Ishikawa (cell line): ENCODE data around the gene BRCA2.

Source experiments
- CEBPB ChIP-seq: IDR thresholded peaks from 2 replicates; pipeline ENCODE4 v1.6.1; 2012
- CREB1 ChIP-seq: IDR thresholded peaks from 2 replicates; pipeline ENCODE4 v1.6.1; 2012; ENCODE audit warnings: low read depth
- EGR1 ChIP-seq: IDR thresholded peaks from 2 replicates; pipeline ENCODE4 v1.6.1; 2012
- EP300 ChIP-seq: IDR thresholded peaks from 2 replicates; pipeline ENCODE4 v1.6.1; 2012; ENCODE audit warnings: borderline replicate concordance
- FOXM1 ChIP-seq: IDR thresholded peaks from 2 replicates; pipeline ENCODE4 v1.6.1; 2012; ENCODE audit warnings: low read depth, borderline replicate concordance
- NFIC ChIP-seq: IDR thresholded peaks from 2 replicates; pipeline ENCODE4 v1.6.1; 2012
- RAD21 ChIP-seq: IDR thresholded peaks from 2 replicates; pipeline ENCODE4 v1.6.1; 2012; ENCODE audit warnings: low read depth
- REST ChIP-seq: IDR thresholded peaks from 2 replicates; pipeline ENCODE4 v1.6.1; 2012; ENCODE audit warnings: low read depth, mild to moderate bottlenecking
- TAF1 ChIP-seq: IDR thresholded peaks from 2 replicates; pipeline ENCODE4 v1.6.1; 2012; ENCODE audit warnings: low read depth, mild to moderate bottlenecking
- TCF12 ChIP-seq: IDR thresholded peaks from 2 replicates; pipeline ENCODE4 v1.6.1; 2012; ENCODE audit warnings: low read depth
- TEAD4 ChIP-seq: IDR thresholded peaks from 2 replicates; pipeline ENCODE4 v1.6.1; 2012
- YY1 ChIP-seq: IDR thresholded peaks from 2 replicates; pipeline ENCODE4 v1.6.1; 2012; ENCODE audit warnings: low read depth
- ZBTB7A ChIP-seq: IDR thresholded peaks from 2 replicates; pipeline ENCODE4 v1.6.1; 2012; ENCODE audit warnings: low read depth
- TF ChIP-seq, protein P1 (sequence below): IDR thresholded peaks from 2 replicates; pipeline ENCODE4 v1.6.1; 2012
- TF ChIP-seq, protein P2 (sequence below): IDR thresholded peaks from 2 replicates; pipeline ENCODE4 v1.6.1; 2012

BRCA2 gene

GRCh38 chr13:32314271-32315237 lies 754 bp upstream of the BRCA2 start:
- TF ChIP-seq CEBPB (peak; percentile 37), FOXM1 (no peak)

DNA sequence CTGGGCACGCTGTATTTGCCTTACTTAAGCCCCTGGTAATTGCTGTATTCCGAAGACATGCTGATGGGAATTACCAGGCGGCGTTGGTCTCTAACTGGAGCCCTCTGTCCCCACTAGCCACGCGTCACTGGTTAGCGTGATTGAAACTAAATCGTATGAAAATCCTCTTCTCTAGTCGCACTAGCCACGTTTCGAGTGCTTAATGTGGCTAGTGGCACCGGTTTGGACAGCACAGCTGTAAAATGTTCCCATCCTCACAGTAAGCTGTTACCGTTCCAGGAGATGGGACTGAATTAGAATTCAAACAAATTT lies 676 bp downstream of the BRCA2 start:
- TF ChIP-seq NFIC (no peak), ZBTB7A (no peak), YY1 (no peak), FOXM1 (no peak), TAF1 (no peak), REST (no peak), EGR1 (no peak), RAD21 (no peak), TEAD4 (no peak)
- TF ChIP-seq, protein P1, sequence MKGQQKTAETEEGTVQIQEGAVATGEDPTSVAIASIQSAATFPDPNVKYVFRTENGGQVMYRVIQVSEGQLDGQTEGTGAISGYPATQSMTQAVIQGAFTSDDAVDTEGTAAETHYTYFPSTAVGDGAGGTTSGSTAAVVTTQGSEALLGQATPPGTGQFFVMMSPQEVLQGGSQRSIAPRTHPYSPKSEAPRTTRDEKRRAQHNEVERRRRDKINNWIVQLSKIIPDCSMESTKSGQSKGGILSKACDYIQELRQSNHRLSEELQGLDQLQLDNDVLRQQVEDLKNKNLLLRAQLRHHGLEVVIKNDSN: no peak
- TF ChIP-seq, protein P2, sequence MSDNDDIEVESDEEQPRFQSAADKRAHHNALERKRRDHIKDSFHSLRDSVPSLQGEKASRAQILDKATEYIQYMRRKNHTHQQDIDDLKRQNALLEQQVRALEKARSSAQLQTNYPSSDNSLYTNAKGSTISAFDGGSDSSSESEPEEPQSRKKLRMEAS: no peak; the same call in none of the 2 replicates

- TF ChIP-seq TAF1: no peak
- TF ChIP-seq, protein P1: no peak
- TF ChIP-seq TCF12: no peak
- no peak for TF ChIP-seq RAD21
- TF ChIP-seq ZBTB7A: no peak
- TF ChIP-seq TEAD4: no peak
- TF ChIP-seq CREB1: no peak
- TF ChIP-seq CEBPB: no peak
- no peak for TF ChIP-seq EP300
- TF ChIP-seq REST: no peak
Measured at GRCh38 chr13:32316501-32316900, 1.2 kb downstream of the BRCA2 start.

DNA sequence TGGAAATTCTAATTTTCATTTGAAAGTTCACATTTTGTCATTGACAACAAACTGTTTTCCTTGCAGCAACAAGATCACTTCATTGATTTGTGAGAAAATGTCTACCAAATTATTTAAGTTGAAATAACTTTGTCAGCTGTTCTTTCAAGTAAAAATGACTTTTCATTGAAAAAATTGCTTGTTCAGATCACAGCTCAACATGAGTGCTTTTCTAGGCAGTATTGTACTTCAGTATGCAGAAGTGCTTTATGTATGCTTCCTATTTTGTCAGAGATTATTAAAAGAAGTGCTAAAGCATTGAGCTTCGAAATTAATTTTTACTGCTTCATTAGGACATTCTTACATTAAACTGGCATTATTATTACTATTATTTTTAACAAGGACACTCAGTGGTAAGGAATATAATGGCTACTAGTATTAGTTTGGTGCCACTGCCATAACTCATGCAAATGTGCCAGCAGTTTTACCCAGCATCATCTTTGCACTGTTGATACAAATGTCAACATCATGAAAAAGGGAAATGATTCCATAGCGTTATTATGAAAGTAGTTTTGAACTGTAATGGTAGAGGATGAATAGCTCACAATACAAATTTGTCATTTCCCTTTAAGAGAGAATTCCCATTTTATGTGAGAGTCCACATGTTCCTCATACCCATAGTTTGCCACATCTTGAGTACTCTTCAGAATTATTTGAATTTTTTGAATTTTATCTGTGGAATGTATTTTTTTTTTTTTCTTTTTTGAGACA lies 2.6 kb downstream of the BRCA2 start:
- TF ChIP-seq CEBPB: no peak
- no peak for TF ChIP-seq ZBTB7A
- no peak for TF ChIP-seq CREB1
- TF ChIP-seq REST: no peak
- TF ChIP-seq, protein P1: no peak
- no peak for TF ChIP-seq RAD21
- TF ChIP-seq, protein P2: no peak
- no peak for TF ChIP-seq TEAD4
